GM06990 (cell line): ENCODE results near the gene HMOX1.
"Not testable (repeated sequence)": the region's sequence is repeated elsewhere in the genome, so short reads cannot be mapped to it uniquely, and the experiment has no call there.

ENCODE experiments used
- DNase-seq: peaks from one replicate; pipeline ENCODE4 v3.0.0-alpha.2; 2011; ENCODE audit not compliant: insufficient read length; ENCODE audit errors: extremely low read depth
- H3K27me3 ChIP-seq: replicated peaks from 2 replicates; pipeline ENCODE4 v1.6.0; 2011; ENCODE audit warnings: low read length; ENCODE audit not compliant: control insufficient read depth, insufficient read depth
- H3K36me3 ChIP-seq: 2 replicates; pipeline ENCODE4 v1.5.1; 2011; ENCODE audit warnings: low read length; ENCODE audit not compliant: control insufficient read depth, insufficient read depth
- H3K4me3 ChIP-seq: replicated peaks from 2 replicates; pipeline ENCODE4 v1.5.1; 2011; ENCODE audit warnings: low read depth, mild to moderate bottlenecking, control low read depth, low read length
- TF ChIP-seq, protein P1 (sequence below): IDR thresholded peaks from 2 replicates; pipeline ENCODE4 v1.5.1; 2011; ENCODE audit warnings: low read length, control low read depth, mild to moderate bottlenecking, inconsistent platforms; ENCODE audit not compliant: insufficient read depth, poor library complexity, severe bottlenecking

HMOX1 gene

DNA sequence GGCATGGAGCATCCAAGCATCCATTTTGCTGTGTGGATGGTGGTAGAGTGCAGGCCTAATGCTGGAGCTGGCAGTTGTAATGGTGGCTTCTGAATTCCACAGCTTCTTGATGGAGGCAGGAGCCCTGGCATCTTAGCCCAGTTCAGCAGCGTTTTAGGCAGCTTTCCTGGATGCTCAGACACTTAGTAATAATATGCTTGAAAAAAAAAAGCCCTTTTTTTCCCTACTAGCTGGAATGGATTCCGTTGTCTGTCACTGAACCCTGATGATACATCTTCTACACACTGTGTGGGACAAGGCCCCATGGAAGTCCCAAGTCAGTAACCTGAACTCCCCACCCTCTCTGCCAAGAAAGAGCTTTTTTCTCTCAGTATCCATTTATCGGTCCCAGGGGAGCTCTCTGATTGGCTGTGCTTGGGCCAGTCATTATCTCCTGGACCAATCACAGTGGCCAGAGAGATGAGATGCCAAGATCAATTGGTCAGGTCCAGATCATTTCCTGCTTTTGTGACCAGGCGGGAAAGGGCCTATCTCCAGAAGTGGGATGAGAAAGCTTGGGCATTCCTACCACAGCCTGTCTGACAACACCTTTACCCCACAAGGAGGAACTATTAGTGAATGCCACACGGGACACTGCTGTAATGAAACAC, 53.3 kb downstream of the HMOX1 start:
- Histone ChIP-seq H3K4me3 (no peak overlapping the region), H3K27me3 (no peaks in the 10 kb centered on the region), H3K36me3 (peaks cover 19% of the 10 kb centered on the region)
- TF ChIP-seq, protein P1, sequence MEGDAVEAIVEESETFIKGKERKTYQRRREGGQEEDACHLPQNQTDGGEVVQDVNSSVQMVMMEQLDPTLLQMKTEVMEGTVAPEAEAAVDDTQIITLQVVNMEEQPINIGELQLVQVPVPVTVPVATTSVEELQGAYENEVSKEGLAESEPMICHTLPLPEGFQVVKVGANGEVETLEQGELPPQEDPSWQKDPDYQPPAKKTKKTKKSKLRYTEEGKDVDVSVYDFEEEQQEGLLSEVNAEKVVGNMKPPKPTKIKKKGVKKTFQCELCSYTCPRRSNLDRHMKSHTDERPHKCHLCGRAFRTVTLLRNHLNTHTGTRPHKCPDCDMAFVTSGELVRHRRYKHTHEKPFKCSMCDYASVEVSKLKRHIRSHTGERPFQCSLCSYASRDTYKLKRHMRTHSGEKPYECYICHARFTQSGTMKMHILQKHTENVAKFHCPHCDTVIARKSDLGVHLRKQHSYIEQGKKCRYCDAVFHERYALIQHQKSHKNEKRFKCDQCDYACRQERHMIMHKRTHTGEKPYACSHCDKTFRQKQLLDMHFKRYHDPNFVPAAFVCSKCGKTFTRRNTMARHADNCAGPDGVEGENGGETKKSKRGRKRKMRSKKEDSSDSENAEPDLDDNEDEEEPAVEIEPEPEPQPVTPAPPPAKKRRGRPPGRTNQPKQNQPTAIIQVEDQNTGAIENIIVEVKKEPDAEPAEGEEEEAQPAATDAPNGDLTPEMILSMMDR, result no peak
- DNase-seq, result no peak

DNA sequence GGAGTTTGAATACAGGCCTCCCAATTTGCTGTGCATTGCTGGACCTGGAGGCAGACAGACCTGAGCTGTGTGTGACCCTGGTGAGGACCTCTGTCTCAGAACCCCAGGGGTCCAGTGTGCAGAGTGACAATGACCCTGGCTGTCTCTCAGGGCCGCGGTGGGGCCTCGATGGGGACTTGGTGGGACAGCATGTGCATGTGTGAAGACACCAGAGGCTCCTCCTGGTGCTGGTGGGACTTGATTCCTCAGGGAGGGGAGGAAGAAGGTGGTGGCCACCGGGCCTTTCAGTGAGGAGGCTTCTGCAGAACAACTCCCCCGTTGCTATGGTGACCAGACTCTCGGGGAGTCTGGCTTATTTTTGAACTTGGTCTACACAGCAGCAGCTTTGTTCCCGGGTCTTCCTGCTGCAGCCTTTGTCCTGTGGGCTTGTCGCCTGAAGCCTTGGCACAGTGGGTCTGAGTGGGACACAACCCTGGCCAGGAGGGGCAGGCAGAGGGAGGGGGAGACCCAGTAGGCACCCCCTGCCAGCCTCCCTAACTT, 54.4 kb downstream of the HMOX1 start:
- Histone ChIP-seq H3K36me3 (peaks cover 16% of the 10 kb centered on the region), H3K4me3 (no peak overlapping the region), H3K27me3 (no peaks in the 10 kb centered on the region)
- TF ChIP-seq, protein P1, result no peak
- no peak for DNase-seq

DNA sequence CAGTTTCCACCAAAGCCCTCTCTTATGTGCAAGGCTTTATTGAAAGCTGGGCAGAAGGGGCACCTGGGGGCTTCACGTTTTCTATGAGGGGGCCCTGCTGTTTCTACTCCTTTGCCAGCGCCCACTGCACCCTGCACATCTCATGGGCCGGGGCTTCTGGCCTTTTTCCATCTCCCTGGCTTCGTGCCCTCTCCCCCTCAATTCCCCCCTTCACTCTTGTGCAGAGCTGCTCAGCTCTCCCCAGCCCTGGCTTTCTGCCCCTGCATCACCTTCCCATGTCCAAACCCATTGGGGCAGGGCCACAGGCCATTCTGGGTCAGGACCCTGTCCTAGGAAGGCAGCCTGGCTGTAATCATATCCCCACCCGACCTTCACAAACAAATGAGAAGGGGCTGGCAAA, 55.5 kb downstream of the HMOX1 start:
- Histone ChIP-seq H3K27me3 (no peaks in the 10 kb centered on the region), H3K36me3 (peaks cover 14% of the 10 kb centered on the region), H3K4me3 (no peak overlapping the region)
- TF ChIP-seq, protein P1, result no peak
- DNase-seq, result no peak

DNA sequence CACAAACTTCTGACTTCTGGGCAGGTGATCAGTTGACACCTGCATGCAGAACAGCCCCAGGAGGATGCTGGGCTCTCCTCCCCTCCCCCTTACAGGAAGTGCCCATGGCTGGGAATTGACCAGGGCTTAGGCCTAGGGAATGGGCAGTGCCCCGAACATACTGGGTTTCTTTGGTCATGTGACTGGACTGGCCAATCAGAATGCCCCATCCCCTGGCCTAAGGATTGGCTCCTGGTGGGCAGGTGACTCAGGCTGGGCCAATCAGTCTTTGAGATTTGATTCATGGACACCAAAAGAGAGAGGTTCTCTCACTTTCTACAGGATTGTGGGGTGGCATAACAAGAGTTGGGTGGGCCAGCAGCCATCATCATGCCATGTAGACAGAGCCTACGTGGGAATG, 56.2 kb downstream of the HMOX1 start:
- TF ChIP-seq, protein P1, result no peak
- H3K36me3 ChIP-seq, result peaks cover 12% of the 10 kb centered on the region
- H3K27me3 ChIP-seq, result no peaks in the 10 kb centered on the region
- no peak for DNase-seq
- no peak overlapping the region for H3K4me3 ChIP-seq

DNA sequence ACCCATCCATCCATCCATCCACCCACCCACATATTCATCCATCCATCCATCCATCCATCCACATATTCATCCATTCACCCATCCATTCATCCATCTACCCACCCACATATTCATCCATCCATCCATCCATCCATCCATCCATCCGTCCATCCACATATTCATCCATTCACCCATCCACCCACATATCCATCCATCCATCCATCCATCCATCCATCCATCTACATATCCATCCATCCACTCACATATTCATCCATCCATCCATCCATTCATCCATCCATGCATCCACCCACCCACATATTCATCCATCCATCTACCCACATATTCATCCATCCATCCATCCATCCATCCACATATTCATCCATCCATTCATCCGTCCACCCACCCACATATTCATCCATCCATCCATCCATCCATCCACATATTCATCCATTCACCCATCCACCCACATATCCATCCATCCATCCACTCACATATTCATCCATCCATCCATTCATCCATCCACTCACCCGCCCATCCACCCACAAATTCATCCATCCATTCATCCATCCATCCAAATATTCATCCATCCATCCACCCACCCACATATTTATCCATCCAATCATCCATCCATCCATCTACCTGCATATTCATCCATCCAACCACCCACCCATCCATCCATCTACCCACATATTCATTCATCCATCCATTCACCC, 57.9 kb downstream of the HMOX1 start:
- H3K36me3 ChIP-seq, H3K4me3 ChIP-seq, DNase-seq, H3K27me3 ChIP-seq: not testable (repeated sequence)

DNA sequence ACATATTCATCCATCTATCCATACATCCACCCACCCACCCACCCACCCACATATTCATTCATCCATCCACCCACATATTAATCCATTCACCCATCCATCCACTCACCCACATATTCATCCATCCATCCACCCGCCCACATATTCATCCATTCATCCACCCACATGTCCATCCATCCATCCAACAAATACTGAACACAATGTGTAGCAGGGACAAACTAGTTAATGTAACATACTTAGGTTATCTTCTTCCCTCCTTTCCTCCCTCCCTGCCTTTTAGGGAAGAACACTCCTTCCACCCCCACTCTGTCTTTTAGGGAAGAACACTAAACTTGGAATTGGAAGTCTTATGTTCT, 58.4 kb downstream of the HMOX1 start:
- no peak overlapping the region for H3K4me3 ChIP-seq
- peaks cover 5% of the 10 kb centered on the region for H3K36me3 ChIP-seq
- H3K27me3 ChIP-seq, result no peaks in the 10 kb centered on the region
- DNase-seq, result no peak
- TF ChIP-seq, protein P1, result no peak
